PC-9 (cell line): ENCODE results near the gene SERINC2.

Experiments
- CTCF ChIP-seq: fragments of 200-600 bp; sonication (generic); conservative IDR thresholded peaks from 2 replicates; pipeline ENCODE4 v1.6.1; 2017; ENCODE audit warnings: mixed run types, antibody characterized with exemption, mild to moderate bottlenecking, moderate library complexity
- EZH2 ChIP-seq: fragments of 200-600 bp; sonication (generic); IDR thresholded peaks from 2 replicates; pipeline ENCODE4 v1.8.0; 2017; ENCODE audit warnings: antibody characterized with exemption, low read depth

GRCh38 chr1:31398246-31398645 is 14.8 kb upstream of the SERINC2 start:
- no peak for TF ChIP-seq CTCF
- TF ChIP-seq EZH2 = no peak
